ENCODE data around the gene COL23A1.
"Not testable (repeated sequence)": the region's sequence is repeated elsewhere in the genome, so short reads cannot be mapped to it uniquely, and the experiment has no call there.

Gene COL23A1

DNA sequence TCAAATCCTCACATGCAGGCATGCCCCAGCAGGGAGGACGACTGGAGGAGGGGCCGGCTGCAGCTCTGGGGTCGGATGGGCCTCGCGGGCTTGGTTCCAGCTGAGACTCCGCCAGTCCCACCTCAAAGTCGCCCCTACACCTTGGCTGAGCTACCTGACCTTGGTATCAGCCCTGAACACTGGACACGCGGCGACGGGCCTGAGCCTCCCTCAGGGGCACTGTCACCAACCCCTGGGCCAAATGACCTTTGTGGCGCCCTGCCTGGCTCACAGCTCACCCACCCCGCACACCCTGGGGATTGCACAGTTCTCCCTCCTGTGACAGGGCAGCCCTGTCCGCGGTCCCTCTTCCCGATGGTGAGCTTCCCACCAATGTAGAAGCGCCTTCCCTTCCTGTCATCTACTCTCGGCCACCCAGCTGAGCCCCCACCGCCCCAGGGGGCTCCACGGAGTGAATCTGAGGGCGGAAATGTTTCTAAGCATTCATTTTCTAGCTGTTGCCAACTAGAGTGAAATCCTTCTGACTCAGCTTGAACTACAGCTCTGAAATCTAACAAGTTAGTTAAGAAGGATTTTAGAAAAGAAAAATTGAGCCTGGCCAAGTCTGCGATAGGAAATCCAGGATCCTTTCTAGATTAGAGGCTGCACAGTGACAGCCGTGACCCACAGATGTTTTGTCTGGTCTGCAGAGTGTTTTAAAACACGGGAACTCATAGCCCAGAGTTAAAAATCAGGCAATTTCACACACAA lies 218.7 kb downstream of the COL23A1 start:
- no peak for DNase-seq

DNA sequence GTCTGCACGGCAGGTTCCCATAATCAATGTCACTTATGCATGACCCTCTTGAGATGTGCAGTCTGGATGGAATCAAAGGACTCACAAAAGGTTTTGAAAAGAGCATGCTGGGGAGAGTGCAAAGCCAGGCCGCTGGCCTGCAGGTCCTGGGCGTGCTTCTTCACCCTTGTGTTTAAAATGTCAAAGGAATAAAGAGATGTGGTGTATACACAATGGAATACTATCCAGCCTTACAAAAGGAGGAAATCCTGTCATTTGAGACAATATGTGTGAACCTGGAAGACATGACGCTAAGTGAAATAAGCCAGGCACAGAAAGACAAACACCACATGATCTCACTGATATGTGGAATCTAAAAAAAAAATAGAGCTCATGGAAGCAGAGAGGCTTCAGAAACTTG lies 220.1 kb downstream of the COL23A1 start:
- DNase-seq = no peak

DNA sequence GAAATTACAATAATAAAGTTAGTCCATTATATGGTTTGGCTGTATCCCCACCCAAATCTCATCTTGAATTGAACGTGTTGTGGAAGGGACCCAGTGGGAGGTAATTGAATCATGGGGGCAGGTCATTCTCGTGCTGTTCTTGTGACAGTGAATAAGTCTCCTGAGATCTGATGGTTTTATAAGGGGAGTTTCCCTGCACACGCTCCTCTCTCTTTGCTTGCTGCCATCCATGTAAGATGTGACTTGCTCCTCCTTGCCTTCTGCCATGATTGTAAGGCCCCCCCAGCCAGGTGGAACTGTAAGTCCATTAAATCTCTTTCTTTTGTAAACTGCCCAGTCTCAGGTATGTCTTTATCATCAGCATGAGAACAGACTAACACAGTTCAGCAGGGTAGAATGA lies 220.7 kb downstream of the COL23A1 start:
- DNase-seq = not testable (repeated sequence)

DNA sequence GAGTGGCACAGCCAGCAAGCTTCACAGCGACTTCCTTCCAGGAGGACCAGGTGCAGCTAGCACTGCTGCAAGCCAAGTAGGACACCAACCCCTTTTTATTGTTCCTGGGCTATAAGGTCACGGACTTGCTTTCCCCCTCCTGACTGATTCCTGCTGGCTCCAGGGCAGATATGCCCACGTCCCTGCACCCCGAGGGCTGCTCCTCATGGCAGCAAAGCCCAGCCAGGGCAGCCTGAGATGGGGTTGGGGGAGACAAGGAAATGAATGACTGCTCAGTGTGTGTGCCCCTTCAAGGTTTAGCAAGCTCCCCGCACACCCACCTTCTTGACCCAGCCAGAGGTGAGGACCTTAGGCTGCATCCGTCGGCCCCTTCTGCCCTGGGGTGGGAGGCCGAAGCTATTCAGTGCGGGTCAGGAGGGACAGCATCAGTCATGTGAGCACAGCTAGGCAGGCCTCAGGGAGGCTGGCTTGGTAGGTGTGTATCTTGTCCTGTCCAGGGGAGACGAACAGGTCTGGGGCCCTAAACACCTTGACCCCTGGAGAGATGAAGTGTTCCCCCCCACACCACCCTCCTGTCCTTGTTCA lies 221.4 kb downstream of the COL23A1 start:
- no peak for DNase-seq

DNA sequence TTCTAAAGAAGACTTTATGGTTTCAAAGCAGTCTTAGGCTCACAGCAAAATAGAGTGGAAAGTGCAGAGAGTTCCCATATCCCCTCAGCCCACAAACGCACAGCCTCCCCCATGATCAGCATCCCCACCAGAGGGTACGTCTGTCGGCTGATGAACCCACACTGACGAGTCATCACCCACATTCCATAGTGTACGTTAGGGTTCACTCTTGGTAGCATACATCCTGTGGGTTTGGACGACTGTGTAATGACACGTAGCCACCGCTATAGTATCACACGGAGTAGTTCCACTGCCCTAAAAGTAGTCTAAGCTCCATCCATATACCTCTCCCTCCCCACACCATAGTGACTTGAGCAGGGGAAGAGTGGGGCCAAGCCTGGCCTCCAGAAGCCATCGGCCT lies 221.9 kb downstream of the COL23A1 start:
- no peak for DNase-seq

DNA sequence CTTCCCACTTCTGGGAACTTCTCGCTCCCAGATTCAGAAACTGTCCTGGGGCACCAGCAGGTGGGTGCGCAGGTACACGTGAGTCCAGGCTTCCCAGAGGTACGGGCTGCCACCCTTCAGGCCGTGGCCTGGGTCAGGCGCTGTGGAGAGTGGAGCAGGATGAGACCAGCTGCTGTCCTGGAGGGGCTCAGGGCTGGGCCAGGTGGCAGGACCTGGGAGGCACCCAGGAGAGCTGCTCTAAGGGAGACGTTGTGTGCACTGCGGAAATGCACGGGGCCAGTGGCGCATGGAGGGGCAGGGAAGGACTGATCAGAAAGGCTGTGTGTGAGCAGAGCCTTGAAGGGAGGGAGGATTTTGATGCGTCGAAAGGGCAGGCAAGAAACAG lies 222.5 kb downstream of the COL23A1 start:
- no peak for DNase-seq

DNA sequence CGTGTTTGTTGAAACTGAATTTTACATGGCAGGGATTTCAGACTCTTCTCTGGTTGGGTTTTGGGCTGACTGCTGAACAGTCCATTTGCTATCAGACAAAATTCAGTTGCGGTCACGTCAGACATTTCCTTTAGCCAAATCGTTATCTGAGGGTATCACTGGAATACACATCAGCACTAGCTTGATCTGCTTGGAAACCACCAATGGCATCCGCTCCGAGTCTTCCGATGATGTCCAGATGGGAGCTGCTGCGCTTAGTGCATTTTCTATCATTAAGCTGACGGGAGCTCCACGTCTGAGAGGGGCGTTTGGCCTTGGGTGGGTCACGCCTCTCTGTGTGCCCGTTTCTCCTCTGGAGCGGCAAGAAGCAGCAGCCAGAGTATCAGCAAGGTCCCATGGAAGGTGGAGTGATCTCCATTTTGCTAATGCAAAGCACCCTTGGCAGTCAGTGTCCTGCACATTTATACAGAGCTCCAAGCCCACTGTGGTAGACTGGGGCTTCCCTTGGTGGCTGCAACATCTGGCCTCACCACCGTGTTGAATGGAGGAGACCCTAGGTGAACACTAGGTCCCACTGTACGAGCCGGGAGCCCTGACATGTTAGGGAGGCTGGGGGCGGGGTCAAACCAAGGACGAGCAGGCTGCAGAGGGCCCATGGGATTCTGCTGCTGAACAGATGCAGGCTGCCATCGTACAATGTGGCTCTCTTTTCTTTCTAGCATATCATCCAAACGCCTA lies 223.0 kb downstream of the COL23A1 start:
- no peak for DNase-seq

DNA sequence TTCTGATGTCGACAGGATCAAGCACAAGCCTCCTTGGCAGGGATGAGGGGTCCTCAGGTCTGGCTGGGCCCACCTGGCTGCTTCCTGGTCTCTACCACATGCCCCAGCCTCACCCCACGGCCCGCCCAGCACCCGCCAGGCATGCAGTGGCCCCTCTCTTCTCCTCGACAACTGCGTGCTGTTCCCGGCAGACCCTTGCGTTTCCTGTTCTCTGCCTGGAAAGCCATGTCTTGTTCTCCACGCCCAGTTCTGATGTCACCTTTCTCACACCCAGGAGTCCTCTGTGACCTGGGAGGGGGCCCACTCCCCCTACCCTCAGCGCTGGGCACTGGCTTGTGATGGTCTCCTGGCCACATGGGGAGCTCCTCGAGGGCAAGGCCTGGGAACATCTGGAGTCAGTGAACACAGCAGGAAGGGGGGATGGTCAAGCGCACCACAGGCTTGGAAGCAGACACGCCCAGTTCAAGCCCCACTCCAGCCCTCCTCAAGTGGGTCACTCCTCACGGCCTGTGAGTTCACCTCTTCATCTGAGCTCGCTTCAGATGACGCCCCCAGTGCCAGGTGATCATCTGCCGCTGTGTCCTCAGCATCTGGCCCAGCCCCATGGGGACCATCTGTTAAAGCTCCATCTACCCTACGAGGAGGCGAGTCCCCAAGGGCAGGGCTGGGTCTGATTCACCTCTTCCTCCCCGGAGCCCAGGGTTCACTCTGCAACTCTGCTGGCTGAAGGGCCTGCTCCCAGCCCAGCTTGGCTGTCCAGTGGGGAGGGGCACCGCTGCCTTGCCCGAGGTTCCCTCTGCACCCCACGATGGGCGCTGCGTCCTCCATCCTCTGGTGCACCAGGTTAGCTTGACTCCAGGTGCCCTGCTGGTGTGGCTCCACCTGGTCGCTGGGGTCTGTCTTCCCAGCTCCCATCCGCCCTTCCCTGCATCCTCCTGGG lies 224.4 kb downstream of the COL23A1 start:
- DNase-seq = no peak

DNA sequence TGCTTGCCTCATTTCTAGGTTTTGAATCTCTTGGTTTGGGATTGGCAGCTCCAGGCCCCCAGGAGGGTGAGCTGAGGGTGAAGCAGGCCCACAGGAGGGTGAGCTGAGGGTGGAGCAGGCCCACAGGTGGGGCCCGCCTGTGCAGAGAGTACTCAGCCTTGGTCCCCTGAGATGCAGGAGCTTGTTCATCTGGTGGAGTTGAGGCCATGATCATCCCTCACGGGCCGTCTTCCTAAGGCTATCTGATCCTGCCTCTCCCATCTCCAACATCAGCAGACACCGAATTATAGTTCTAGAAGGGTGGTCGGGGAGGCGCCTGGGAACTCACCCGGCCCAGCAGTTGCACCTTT lies 225.9 kb downstream of the COL23A1 start:
- no peak for DNase-seq

DNA sequence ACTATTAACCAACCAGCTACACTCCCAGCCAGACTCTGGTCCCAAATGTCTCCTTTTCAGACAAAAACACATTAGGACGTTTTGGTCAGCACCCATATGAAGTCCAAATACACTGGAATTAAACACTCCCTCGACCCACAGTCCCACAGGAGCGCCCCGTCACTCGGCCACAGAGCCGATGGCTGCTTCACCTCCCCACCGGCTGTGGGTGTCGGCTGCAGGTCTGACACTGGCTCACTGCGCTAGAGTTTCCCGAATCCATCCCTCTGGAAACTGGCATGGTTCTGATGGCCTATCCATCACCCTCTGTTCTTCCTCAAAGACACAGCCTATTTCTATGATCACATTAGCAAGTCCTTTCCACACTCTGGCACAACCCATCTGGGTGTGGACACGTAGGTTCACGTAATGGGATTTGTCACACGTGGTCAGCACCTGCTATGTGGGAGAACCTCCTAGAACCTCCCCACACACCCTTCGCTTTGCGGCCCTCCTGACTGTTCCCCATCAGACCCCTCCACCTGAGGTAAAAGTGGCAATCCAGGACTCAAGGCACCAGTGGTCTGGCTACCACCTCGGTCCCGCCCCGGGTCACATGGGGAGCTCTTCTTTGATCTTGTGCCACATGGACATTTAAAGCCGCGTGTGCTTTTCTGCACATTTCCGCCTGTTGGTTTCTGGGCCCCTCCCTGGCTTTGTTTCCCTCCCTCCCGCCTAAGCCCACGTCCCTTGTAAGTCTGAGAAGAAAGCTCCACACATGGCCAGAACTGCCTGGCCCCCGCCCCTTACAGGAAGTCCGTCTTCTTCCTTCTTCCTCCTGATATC lies 226.5 kb downstream of the COL23A1 start:
- no peak for DNase-seq

DNA sequence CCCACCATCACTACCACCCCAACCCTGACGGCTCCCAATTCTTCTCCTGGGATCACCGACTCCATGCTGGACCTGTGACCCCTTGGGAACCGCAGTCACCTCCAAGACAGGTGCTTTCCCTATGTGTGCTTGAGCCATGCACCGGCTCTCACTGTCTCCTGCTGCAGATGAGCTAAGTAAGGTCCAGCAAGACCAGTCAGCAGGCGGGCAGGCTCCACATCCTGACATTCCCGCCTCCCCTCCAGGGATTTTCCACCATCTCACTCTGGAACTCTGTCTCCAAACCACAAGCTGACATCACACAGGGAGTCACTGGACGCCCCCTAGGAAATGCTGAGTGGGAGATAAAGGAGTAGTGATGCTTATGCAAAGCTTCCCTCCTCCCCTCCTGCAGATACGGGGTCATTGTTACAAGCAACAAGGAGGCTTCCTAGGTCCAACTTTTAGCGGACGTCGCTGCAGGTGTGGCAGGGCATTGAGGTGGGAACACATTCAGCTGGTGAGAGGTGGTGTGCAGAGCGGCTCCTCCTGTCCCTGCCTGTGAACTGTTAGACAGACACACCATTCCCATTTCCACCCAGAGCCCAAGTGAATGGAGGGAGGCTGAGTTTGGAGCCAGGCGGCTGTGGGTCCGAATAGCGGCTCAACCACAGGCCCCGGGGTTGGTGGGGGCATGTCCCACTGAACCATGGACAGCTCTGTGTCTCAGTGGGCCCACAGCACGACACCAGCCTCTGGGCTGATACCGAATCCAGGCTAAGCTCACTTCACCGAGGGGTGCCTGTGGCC lies 228.3 kb downstream of the COL23A1 start:
- DNase-seq = no peak

DNA sequence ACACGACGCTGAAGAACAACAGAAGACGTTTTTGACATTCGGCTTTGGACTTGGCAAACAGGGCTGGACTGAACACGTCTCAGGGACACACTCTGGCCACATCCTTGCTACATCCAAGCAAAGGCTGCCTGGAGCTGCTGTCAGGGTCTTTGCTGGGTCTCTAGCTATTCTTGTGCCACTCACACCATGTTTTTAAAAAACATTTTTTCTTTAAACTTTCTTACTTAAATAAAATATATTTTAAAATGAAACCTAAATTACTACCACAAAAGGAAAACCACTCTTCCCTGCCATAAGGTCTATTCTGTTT lies 229.3 kb downstream of the COL23A1 start:
- DNase-seq = no peak

DNA sequence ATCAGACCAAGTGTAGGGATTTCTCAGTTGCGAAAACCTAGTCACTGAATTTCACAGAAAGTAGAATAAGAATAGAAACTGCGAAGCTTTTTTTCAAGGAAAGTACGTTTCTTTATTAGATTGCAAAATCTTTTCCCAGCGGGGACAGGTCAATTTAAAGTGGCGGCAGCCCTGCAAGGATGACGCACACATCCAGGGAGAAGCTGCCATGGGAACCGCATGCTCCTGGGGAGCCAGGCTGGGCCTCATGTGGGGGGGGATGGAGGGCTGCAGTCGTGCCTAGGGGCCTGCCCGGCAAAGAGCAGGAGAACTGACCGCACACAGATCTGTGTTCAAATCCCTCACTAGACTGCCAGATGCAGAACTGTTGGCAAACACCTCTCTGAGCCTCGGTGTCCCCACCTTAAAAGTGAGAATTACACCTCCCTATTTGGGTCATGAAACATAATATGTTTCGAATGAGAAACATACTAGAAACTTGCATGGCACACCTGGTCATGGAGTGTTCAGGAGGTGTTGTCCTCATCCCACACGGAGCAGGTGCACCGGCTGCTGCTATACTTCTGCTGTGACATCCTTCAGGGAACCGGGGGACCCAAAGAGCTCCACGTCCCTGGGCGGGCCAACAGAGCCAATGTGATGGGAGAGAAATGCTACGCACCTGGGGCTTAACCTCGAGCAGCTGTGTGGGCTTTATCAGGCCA lies 229.8 kb downstream of the COL23A1 start:
- DNase-seq = no peak

DNA sequence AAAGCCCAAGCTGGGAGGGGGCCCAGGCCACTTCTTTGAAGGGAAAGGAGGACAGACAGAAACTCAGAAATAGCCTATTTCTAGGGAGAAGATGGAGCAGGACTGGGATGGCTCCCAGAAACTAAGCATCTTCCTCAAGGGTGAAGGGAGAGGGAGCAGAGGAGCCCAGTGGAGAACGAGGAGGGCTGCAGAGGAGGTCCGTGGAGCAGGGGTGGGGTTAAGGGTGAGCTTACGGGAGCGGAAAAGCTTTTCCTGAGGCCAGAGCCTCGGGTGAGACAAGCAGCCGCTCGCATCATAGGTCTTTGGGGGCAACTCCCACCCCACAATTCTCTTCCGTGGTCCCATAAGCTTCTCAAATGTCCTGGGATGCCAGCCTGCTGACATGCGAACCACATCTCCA lies 230.5 kb downstream of the COL23A1 start:
- DNase-seq = no peak

DNA sequence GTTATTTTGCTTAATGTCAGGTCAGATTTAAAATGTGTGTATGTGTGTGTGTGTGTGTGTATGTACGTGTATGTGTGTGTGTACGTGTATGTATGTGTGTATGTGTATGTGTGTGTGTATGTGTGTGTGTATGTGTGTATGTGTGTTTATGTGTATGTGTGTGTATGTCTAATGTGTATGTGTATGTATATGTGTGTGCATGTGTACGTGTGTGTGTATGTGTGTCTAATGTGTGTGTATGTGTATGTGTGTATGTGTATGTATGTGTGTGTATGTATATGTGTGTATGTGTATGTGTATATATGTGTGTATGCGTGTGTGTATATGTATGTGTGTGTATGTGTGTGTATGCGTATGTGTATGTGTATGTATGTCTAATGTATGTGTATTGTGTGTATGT lies 232.5 kb downstream of the COL23A1 start:
- DNase-seq = no peak

DNA sequence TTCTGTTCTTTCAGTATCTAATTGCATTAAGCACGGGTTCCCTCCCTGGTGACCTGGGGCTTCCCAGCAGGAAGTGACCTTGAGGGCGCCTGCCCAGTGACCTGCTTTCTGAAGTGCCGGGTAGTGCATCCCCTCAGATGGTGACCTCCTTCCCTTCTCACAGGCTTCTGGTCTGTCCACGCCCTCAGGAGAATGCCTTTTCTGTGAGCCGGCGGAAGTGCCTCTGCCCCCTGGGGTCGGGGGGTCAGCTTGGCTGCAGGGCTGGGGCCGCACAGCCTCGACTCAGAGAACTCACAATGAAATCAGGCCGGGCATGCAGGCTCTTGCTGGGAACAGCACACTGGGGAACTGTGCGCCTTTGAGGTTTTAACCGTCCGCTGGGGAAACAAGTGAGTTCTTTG lies 233.1 kb downstream of the COL23A1 start:
- no peak for DNase-seq

DNA sequence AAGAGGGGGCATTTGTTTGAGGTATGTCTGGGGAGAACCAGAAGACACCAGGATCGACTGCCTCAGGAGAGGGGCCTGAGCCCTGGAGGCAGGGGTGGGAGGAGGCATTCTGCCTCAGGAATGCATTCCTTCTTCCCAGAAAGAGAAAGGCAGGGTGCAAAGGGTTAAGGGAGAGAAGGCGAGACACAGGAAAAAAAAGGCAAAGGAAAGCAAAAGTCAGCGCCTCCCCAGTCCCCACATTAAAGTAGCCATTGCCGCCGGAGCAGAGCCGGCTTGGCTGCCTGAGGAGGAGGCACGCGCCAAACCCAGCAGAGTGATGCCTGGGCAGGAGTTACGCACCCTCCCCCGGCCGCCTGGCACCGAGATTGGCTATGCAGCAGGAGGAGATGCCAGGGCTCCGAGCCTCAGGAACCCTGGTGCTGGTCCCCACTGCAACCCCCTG lies 233.7 kb downstream of the COL23A1 start:
- no peak for DNase-seq

DNA sequence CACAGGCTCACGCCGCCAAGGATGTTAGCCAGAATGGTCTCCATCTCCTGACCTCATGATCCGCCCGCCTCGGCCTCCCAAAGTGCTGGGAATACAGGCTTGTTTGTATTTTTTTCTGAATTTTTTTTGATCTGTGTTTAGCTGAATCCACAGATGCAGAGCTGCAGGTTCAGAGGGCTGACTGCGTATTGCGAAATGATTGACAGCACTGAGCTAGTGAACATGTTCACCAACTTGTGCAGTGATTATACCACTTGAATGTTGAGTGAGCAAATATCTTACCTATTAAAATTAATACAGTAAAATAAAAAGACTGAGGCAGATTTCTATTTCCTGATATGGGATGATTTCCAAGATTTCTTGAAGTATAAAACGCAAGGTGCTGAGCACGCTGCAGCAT lies 234.5 kb downstream of the COL23A1 start:
- DNase-seq = no peak

DNA sequence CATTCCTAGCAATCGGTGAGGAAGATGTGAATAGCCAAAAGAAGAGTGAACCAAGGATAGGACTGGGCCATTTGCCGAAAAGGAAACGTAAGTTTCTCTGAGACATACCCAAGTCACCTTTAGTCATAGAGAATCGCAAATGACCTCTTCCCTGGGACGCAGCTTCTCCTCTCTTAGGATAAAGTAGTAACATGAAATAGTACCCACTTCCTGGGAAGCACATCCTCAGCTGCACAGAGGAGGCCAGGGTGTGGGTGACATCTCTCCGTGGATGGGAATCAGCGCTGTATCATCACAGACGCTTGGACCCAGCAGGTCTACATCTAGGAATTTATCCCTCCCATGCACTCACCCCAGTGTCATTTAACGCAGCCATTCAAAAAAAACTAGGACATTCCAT lies 236.7 kb downstream of the COL23A1 start:
- no peak for DNase-seq

DNA sequence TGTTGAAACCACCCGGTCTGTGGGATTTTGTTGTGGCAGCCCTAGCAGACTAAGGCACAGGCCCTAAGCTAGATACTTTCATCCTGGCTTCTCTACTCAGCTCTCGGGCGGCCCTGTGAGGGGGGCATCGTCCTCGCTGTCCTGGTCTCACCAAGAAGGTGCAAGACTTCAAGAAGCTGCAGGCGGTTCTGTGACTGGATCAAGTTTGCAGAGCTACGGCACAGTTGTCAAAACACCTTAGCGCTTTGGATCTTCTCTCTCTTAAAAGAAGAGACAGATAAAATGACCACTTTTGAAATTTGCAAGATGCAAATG lies 238.2 kb downstream of the COL23A1 start:
- DNase-seq = no peak
